ENCODE measurements around the gene WDR7.

WDR7 gene

GRCh38 chr18:56889621-56890020 lies 238.5 kb downstream of the WDR7 start:
- Histone ChIP-seq H3K4me1 (ENCODE audit: insufficient read depth, low read length, severe bottlenecking) (no peaks in the 10 kb centered on the region), H2AFZ (ENCODE audit: low read length) (no peak overlapping the region), H3K27me3 (ENCODE audit: insufficient read depth, low read length) (no peaks in the 10 kb centered on the region), H3K27ac (ENCODE audit: low read depth, low read length, poor library complexity, severe bottlenecking) (no peak overlapping the region), H3K9me3 (ENCODE audit: low read length) (no peaks in the 10 kb centered on the region), H3K9ac (ENCODE audit: low read length) (no peak overlapping the region), H4K20me1 (ENCODE audit: insufficient read depth, low read length) (no peaks in the 10 kb centered on the region), H3K9me2 (ENCODE audit: low read depth, low read length) (no peaks in the 10 kb centered on the region), H3K79me2 (ENCODE audit: insufficient read depth, low read length) (no peaks in the 10 kb centered on the region), H3F3A (ENCODE audit: insufficient read depth, low read length) (no peaks in the 10 kb centered on the region), H3K36me3 (ENCODE audit: insufficient read depth, low read length) (no peaks in the 10 kb centered on the region), H3K4me2 (ENCODE audit: low read length) (no peak overlapping the region), H3K4me3 (ENCODE audit: low read depth, low read length, poor library complexity, severe bottlenecking) (no peak overlapping the region)
- no peak for TF ChIP-seq EZH2 (IDR thresholded peaks at IDR 0.05; ENCODE audit: borderline replicate concordance, low read length)
- TF ChIP-seq, protein P1, sequence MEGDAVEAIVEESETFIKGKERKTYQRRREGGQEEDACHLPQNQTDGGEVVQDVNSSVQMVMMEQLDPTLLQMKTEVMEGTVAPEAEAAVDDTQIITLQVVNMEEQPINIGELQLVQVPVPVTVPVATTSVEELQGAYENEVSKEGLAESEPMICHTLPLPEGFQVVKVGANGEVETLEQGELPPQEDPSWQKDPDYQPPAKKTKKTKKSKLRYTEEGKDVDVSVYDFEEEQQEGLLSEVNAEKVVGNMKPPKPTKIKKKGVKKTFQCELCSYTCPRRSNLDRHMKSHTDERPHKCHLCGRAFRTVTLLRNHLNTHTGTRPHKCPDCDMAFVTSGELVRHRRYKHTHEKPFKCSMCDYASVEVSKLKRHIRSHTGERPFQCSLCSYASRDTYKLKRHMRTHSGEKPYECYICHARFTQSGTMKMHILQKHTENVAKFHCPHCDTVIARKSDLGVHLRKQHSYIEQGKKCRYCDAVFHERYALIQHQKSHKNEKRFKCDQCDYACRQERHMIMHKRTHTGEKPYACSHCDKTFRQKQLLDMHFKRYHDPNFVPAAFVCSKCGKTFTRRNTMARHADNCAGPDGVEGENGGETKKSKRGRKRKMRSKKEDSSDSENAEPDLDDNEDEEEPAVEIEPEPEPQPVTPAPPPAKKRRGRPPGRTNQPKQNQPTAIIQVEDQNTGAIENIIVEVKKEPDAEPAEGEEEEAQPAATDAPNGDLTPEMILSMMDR (IDR thresholded peaks at IDR 0.05; ENCODE audit: low read length) = no peak

GRCh38 chr18:56890632-56891031 lies 239.5 kb downstream of the WDR7 start:
- no peak overlapping the region for H3K27ac ChIP-seq (ENCODE audit: low read depth, low read length, poor library complexity, severe bottlenecking)
- no peak overlapping the region for H3K4me2 ChIP-seq (ENCODE audit: low read length)

GRCh38 chr18:56891116-56891515 lies 240.0 kb downstream of the WDR7 start:
- Histone ChIP-seq H3K36me3 (ENCODE audit: insufficient read depth, low read length) (no peaks in the 10 kb centered on the region), H2AFZ (ENCODE audit: low read length) (no peak overlapping the region), H3K9ac (ENCODE audit: low read length) (no peak overlapping the region), H3F3A (ENCODE audit: insufficient read depth, low read length) (no peaks in the 10 kb centered on the region), H3K9me2 (ENCODE audit: low read depth, low read length) (no peaks in the 10 kb centered on the region), H3K4me2 (ENCODE audit: low read length) (no peak overlapping the region), H3K27ac (ENCODE audit: low read depth, low read length, poor library complexity, severe bottlenecking) (no peak overlapping the region), H3K27me3 (ENCODE audit: insufficient read depth, low read length) (no peaks in the 10 kb centered on the region), H3K79me2 (ENCODE audit: insufficient read depth, low read length) (no peaks in the 10 kb centered on the region), H4K20me1 (ENCODE audit: insufficient read depth, low read length) (no peaks in the 10 kb centered on the region), H3K4me3 (ENCODE audit: low read depth, low read length, poor library complexity, severe bottlenecking) (no peak overlapping the region), H3K4me1 (ENCODE audit: insufficient read depth, low read length, severe bottlenecking) (no peaks in the 10 kb centered on the region), H3K9me3 (ENCODE audit: low read length) (no peaks in the 10 kb centered on the region)
- TF ChIP-seq EZH2 (IDR thresholded peaks at IDR 0.05; ENCODE audit: borderline replicate concordance, low read length) = no peak
- TF ChIP-seq, protein P1 (IDR thresholded peaks at IDR 0.05; ENCODE audit: low read length) = no peak

More at GRCh38 chr18:56890632-56891031, 239.5 kb downstream of the WDR7 start:
- H2AFZ ChIP-seq (ENCODE audit: low read length) = no peak overlapping the region
- H4K20me1 ChIP-seq (ENCODE audit: insufficient read depth, low read length) = no peaks in the 10 kb centered on the region
- H3K79me2 ChIP-seq (ENCODE audit: insufficient read depth, low read length) = no peaks in the 10 kb centered on the region
- H3K4me1 ChIP-seq (ENCODE audit: insufficient read depth, low read length, severe bottlenecking) = no peaks in the 10 kb centered on the region
- H3K9me2 ChIP-seq (ENCODE audit: low read depth, low read length) = no peaks in the 10 kb centered on the region
- no peak for TF ChIP-seq EZH2 (IDR thresholded peaks at IDR 0.05; ENCODE audit: borderline replicate concordance, low read length)
- TF ChIP-seq, protein P1 (IDR thresholded peaks at IDR 0.05; ENCODE audit: low read length) = no peak
- H3K9me3 ChIP-seq (ENCODE audit: low read length) = no peaks in the 10 kb centered on the region
- no peaks in the 10 kb centered on the region for H3F3A ChIP-seq (ENCODE audit: insufficient read depth, low read length)
- H3K36me3 ChIP-seq (ENCODE audit: insufficient read depth, low read length) = no peaks in the 10 kb centered on the region
- H3K9ac ChIP-seq (ENCODE audit: low read length) = no peak overlapping the region
- no peaks in the 10 kb centered on the region for H3K27me3 ChIP-seq (ENCODE audit: insufficient read depth, low read length)
- H3K4me3 ChIP-seq (ENCODE audit: low read depth, low read length, poor library complexity, severe bottlenecking) = no peak overlapping the region

All from OCI-LY1 (cell line).